A673 (cell line): Measurements from ENCODE around the gene GNAS-AS1. TPM values are rescaled to one million over a fixed set of nuclear protein-coding genes. Genes with fewer than 3 reads are reported as not detected.

Source experiments
- BruUV-seq: library from RNA; stranded (reverse); fragments of 400-500 nt; replicated peaks from 2 replicates; lab custom pipeline; 2021; lab: Mats Ljungman, UMichigan
- CTCF ChIA-PET: fragments of 300-600 bp; sonication (Branson Sonifier 250); formaldehyde crosslinking; loops from one replicate; lab custom pipeline; 2022; ENCODE audit warnings: antibody characterized with exemption; lab: Charles Lee
- POLR2A ChIA-PET: fragments of 300-600 bp; sonication (Branson Sonifier 250); formaldehyde crosslinking; loops from one replicate; lab custom pipeline; 2022; ENCODE audit warnings: antibody characterized with exemption; ENCODE audit not compliant: low non-redundant PET; lab: Charles Lee
- DNase-seq: peaks from one replicate; pipeline ENCODE4 v3.0.0-alpha.2; 2015; ENCODE audit warnings: low spot score
- H3K27ac ChIP-seq: fragments of 200-600 bp; sonication (generic); 2 replicates; pipeline ENCODE4 v1.5.1; 2016; ENCODE audit warnings: mixed run types, low read depth, mild to moderate bottlenecking, mixed read lengths, antibody characterized with exemption, low read length; ENCODE audit not compliant: poor library complexity, severe bottlenecking
- H3K27me3 ChIP-seq: fragments of 200-600 bp; sonication (generic); replicated peaks from 2 replicates; pipeline ENCODE4 v1.6.1; 2017; ENCODE audit warnings: mixed run types, low read depth, mild to moderate bottlenecking, mixed read lengths, antibody characterized with exemption, low read length; ENCODE audit not compliant: insufficient read depth, poor library complexity
- H3K36me3 ChIP-seq: fragments of 200-600 bp; sonication (generic); 2 replicates; pipeline ENCODE4 v1.6.1; 2016; ENCODE audit warnings: mixed run types, mild to moderate bottlenecking, mixed read lengths, antibody characterized with exemption, low read length; ENCODE audit not compliant: insufficient read depth, poor library complexity, severe bottlenecking
- H3K4me1 ChIP-seq: fragments of 200-600 bp; sonication (generic); 2 replicates; pipeline ENCODE4 v1.6.1; 2017; ENCODE audit warnings: mixed run types, mild to moderate bottlenecking, mixed read lengths, antibody characterized with exemption, low read length; ENCODE audit not compliant: insufficient read depth, poor library complexity, severe bottlenecking
- H3K4me3 ChIP-seq: fragments of 200-600 bp; sonication (generic); 2 replicates; pipeline ENCODE4 v1.5.1; 2016; ENCODE audit warnings: low read depth, mixed run types, mild to moderate bottlenecking, mixed read lengths, low read length; ENCODE audit not compliant: poor library complexity, severe bottlenecking
- H3K9me3 ChIP-seq: fragments of 200-600 bp; sonication (generic); 2 replicates; pipeline ENCODE4 v1.6.1; 2016; ENCODE audit warnings: mixed run types, low read depth, mild to moderate bottlenecking, mixed read lengths, antibody characterized with exemption, low read length; ENCODE audit not compliant: poor library complexity, severe bottlenecking
- CTCF ChIP-seq: fragments of 300-800, 200-600 bp; sonication (generic); conservative IDR thresholded peaks from 2 replicates; pipeline ENCODE4 v1.5.1; 2017; ENCODE audit warnings: low read depth, mild to moderate bottlenecking, antibody characterized with exemption, low read length, moderate library complexity, mixed read lengths
- EZH2 ChIP-seq: fragments of 200-600 bp; sonication (generic); IDR thresholded peaks from 2 replicates; pipeline ENCODE4 v1.6.1; 2017; ENCODE audit warnings: borderline replicate concordance, low read depth, mild to moderate bottlenecking, mixed read lengths, antibody characterized with exemption, low read length; ENCODE audit not compliant: poor library complexity, severe bottlenecking
- intact Hi-C: fragments of 100-400 bp; cut with micrococcal nuclease; formaldehyde crosslinking; loops from one replicate; pipeline ENCODE4 v1.10.0; 2022; ENCODE audit not compliant: unreplicated experiment
- total RNA-seq: library from RNA; stranded (reverse); gene quantifications from 2 replicates; pipeline ENCODE4 v1.2.3, GENCODE V29; 2021

GNAS-AS1 gene
- total RNA-seq, 1 experiment from 2014 or later = 6.7 TPM

GRCh38 chr20:58855506-58856389 lies 5.0 kb upstream of the GNAS-AS1 start:
- Histone ChIP-seq H3K27me3 (peaks cover 75% of the 10 kb centered on the region), H3K9me3 (no peaks in the 10 kb centered on the region), H3K4me3 (no peak overlapping the region), H3K4me1 (peaks cover 8% of the 10 kb centered on the region), H3K27ac (no peak overlapping the region), H3K36me3 (no peaks in the 10 kb centered on the region)
- CTCF ChIA-PET = interaction anchor here (0.7 kb wide), 1 partner anchor 95 kb away, joined by 3 read pairs; no protein-coding TSS in a partner anchor
- intact Hi-C loops = loop anchor here (10.0 kb wide), 1 partner anchor 621 kb away; no protein-coding TSS in a partner anchor
- DNase-seq = no peak
- no peak for TF ChIP-seq EZH2
- no peak for TF ChIP-seq CTCF
- no TSS peak for BruUV-seq
- POLR2A ChIA-PET = no interaction called here

GRCh38 chr20:58854638-58855471 lies 4.2 kb upstream of the GNAS-AS1 start:
- H3K27me3 ChIP-seq = peaks cover 66% of the 10 kb centered on the region
- CTCF ChIA-PET = interaction anchor here (0.7 kb wide), 1 partner anchor 94 kb away, joined by 3 read pairs; no protein-coding TSS in a partner anchor
- BruUV-seq = no TSS peak

More at GRCh38 chr20:58854638-58855471, 4.2 kb upstream of the GNAS-AS1 start:
- intact Hi-C loops = loop anchor here (5.0 to 10.0 kb wide), 3 partner anchors 203 to 620 kb away; partner anchors contain the start of gene STX16
- peak overlapping the region; percentile 7 for H3K4me3 ChIP-seq
- no peak for DNase-seq
- TF ChIP-seq CTCF (no peak), EZH2 (peak; percentile 92)
- POLR2A ChIA-PET = no interaction called here
- no peak overlapping the region for H3K27ac ChIP-seq
- H3K36me3 ChIP-seq = no peaks in the 10 kb centered on the region
- peaks cover 8% of the 10 kb centered on the region for H3K4me1 ChIP-seq
- H3K9me3 ChIP-seq = no peaks in the 10 kb centered on the region
